HG03575 (cell line): ENCODE measurements around the gene PCBP3.
"Not testable (repeated sequence)": the region's sequence is repeated elsewhere in the genome, so short reads cannot be mapped to it uniquely, and the experiment has no call there.

Experiments
- ATAC-seq: cut with Tn5 transposase; IDR thresholded peaks from one replicate; pipeline ENCODE4 v1.9.1; 2021; ENCODE audit not compliant: unreplicated experiment, insufficient number of reproducible peaks, low FRiP score; ENCODE audit errors: extremely low read depth

Gene PCBP3

DNA sequence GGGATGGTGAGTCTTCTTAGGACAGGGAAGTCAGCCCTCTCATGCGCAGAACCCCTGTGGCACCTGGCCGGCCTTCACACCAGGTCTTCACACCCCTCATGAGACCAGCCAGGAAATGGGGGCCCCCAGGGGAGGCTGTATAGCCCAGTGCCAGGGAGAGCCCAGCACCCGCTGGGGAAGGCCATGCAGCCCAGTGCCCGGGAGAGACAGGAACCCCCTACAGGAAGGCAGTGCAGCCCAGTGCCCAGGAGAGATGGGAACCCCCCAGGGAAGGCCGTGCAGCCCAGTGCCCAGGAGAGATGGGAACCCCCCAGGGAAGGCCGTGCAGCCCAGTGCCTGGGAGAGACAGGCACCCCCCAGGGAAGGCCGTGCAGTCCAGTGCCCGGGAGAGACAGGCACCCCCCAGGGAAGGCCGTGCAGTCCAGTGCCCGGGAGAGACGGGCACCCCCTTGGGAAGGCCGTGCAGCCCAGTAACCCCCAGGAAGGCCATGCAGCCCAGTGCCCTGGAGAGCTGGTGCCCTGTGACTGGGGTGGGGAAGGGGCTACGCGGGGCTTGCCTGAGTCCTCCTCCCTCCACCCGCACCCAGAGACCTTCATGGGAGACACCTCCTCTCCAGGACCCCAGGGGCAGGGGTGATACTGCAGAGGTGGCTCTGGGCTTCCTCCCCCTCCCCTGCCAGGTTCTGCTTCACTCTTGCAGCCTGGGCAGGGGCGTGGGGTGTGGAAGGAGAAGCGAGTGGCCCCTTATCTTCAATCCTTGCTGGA lies 227.5 kb downstream of the PCBP3 start:
- ATAC-seq, result no peak

DNA sequence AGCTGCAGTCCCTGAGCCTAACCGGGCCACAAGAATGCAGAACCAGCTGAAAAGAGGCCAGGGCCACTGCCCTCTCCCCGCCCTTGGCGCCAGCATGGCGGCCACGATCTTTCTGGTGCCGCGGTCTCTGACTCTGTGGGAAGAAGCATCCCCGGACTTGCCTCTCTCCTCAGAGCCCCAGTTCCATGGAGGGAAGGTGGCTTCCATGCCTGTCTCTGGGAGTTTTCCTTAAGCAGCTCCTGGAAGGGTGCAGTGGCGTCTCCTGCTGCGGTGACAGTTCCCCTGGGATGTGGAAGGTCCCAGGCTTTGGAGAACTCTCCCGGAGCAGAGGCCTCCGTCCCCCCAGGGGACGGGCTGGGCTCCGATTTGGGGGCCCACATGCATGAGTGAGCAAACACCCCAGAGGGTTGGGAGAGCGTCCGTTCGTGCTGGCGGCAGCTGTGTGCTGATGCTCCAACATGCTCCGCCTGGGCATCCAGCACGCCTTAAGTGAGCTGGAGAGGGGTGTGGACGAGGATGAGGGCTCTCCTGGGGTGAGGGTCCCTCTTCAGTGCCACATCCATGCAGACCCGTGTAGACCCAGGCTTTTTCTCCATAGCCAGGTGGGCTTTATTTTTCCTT lies 228.2 kb downstream of the PCBP3 start:
- no peak for ATAC-seq

DNA sequence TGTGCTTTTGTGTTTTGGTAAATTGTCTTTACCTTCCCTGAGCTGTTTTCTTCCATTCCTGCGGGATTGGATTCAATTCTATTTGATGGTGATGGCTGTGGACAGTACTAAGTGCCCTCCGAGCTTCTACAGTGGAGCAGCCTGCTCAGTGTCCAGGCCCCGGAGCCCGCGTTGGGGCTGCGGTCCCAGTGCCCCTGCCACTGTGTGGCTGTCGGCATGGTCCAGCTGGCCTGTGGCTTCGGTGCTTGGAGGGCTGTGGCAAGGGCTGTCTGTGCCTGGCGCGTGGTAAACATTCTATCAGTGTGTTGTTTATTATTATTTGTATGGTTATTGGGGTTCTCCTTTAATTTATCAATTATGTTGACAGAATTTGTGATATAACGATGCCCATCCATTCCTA lies 228.9 kb downstream of the PCBP3 start:
- ATAC-seq, result no peak

DNA sequence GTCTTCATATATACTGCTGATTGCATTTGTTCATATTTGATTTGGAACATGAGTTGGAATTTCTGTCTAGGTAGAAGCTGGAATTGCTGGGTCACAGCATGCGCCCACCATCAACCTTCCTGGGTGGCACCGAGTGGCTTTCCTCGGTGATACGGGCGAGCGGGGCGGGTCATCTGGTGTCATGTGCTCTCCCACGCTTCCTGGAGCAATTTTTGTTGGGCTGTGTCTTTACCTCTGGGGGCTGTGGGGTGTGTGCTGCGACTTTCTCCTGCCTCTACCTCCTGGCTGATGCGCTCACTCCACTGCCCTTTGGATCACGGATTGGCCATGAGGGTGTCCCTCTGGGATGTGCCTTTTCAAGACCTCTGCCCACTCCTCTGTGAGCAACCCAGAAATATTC lies 229.4 kb downstream of the PCBP3 start:
- no peak for ATAC-seq

DNA sequence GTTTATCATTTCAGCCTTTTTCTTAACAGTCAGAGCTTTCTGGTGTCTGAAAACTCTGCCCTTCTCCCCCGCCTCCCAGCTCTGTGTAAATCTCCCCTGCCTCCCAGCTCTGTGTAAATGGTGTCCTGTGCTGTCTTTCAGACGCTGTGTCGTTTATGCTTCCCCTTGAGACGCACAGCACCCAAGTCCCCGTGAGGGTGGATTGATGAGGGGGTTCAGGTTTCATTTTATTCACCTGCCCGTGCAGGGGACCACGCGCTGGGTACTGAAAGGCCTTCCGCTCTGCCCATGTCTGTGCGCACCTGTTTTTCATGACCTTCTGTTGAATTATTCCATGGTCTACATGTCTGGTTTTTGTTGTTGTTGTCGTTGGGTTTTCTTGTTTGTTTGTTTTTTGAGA lies 229.9 kb downstream of the PCBP3 start:
- ATAC-seq, result no peak

DNA sequence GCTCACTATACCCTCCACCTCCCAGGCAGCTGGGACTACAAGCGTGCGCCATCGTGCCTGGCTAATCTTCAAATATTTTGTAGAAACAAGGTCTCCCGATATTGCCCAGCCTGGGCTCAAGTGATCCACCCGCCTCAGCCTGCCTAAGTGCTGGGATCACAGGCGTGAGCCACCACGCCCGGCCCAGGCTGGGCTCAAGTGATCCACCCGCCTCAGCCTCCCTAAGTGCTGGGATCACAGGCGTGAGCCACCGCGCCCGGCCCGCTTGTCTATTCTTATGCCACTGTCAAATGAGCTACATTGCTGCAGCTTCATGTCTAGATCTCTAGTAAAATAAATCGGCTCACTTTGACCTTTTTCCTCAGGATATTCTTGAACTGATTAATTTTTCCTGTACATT lies 230.3 kb downstream of the PCBP3 start:
- ATAC-seq, result no peak

DNA sequence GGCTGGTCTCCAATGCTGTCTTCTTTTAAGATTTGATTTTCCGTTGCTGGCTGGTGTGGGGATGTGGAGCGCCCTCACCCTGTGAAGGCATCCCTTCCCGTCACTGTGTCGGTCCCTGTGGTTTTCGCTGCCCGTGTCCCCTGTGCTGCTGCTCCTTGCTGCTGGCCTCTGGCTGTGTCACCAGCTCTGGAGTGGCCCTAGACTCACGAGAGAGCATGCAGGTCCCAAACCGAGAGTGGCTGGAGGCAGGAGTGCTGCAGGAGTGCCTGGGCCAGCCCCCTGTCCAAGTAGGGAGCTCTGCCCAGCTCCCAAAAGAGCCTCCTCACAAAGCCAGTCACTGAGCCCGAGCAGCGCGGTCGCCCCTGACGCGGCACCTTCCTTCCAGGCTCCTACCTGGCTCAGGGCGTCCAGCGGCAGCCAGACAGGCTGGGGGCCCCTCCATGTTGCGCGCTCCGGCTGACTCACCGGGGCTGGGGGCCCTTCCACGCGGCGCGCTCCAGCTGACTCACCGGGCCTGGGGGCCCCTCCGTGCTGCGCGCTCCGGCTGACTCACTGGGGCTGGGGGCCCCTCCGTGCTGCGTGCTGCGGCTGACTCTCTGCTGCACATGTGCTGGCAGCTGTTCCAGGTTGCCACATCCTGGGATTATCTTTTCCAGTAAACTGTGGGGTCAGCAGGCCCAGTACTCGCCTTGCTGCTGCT lies 231.3 kb downstream of the PCBP3 start:
- ATAC-seq, result no peak

DNA sequence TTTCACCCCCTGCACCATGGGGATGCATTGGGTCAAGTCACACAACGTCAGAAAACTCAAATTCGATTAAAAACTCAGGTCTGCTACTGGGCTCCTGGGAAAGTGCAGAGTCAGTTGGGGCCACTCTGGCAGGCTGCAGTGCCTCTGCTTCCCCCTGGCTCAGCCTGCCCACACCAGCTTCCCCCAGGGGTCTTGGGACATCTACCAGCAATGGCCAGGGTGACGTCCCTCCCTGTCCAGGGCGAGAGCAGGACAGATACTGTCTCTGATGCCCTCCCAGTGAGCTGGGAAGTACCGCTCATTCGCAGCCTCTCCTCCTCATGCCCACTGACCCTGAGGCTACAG lies 231.9 kb downstream of the PCBP3 start:
- ATAC-seq, result no peak

DNA sequence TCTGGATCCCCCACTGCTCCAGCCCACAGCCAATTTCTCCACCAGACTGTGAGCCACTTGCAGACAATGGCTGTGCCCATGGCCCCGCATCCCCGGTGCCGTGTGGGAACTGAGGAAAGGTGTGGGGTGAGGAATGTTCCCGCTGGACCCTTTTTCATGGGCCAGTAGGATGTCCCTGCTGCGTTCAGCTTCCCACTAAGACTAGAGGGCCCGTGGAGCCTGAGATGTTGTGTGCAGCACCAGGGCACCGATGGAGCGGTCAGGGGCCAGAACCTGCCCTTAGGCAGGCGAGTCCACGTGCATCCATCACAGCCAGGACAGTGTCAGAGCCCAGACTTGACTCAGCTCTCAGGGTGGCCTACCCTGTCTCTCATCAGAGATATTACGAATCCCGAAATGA lies 232.4 kb downstream of the PCBP3 start:
- no peak for ATAC-seq

DNA sequence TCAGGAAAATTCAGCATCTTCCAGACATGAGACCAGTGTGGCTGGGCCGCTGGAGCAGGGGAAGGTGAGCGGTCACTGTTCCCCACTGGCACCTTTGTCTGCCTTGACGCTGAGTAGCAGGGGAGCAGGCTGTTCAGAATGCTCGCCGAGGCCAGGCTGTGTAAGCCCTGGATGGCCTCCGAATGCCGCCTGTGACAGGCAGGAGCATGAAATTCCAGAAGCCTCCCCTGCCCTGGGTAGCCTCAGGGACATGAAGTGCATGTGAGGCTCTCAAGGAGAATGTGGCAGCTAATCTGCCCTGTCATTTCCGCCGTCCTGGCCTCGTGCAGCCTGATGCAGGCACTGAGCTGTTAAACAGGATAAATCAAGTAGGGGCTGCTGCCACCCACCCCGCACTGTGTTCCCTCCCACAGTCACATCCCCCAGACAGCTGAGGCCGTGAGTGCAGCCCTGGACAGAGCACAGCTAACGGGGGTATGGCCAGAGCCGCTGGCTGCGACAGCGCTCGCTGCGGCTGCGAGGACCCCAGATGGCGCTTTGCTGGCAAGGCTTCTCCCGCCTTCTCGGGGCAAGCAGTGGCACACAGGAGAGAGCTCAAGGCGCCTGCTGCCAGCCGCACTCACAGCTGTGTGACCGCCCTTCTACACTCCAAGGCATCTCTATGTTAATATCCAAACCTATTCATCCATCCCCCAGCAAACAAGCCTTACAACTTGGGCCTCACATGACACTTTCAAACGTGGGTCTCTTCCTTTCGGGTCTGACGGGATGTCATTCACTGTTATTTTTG lies 233.1 kb downstream of the PCBP3 start:
- ATAC-seq, result no peak

DNA sequence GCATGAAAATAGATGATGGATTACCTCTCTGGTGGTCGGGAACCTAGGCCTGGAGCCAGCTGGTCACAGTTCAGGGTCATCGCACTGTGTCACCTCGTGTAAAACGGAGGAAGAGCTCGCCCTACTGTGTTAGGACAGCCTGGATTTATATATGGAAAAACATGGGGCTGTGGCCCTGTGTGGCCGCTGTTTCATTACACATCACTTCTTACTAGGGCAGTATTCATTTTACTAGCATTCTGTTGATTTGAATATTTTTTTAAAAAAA lies 233.6 kb downstream of the PCBP3 start:
- ATAC-seq, result no peak

DNA sequence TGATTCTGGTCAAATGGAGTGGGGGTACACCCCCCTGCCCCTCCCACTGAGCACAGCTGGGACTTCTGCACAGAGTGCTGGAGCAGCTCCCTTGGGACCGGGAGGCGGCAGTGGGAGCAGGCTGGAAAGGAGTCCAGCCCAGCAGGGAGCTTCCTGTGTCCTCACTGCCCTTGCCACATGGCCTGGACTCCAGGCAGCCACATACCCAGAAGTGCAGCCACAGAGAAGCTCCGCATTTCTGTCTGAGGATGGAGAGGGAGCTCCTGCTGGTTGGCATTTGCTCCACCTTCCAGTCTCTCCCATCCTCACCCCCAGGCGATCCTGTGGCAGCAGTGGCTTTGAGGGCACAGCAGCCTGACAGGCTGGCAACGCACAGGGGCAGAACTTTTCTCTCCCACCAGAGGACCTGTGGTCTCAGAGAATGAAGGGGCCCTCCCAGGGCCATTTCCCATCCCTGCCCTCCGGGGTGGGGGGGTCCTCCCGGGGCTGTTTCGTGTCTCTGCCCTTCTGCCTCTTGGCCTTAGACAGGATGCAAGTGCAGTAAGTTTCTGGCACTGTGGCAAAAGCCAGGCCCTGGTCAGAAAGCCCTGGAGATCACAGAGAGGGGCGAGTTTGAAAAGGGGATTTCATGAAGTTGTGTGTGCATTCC lies 234.4 kb downstream of the PCBP3 start:
- ATAC-seq, result no peak

DNA sequence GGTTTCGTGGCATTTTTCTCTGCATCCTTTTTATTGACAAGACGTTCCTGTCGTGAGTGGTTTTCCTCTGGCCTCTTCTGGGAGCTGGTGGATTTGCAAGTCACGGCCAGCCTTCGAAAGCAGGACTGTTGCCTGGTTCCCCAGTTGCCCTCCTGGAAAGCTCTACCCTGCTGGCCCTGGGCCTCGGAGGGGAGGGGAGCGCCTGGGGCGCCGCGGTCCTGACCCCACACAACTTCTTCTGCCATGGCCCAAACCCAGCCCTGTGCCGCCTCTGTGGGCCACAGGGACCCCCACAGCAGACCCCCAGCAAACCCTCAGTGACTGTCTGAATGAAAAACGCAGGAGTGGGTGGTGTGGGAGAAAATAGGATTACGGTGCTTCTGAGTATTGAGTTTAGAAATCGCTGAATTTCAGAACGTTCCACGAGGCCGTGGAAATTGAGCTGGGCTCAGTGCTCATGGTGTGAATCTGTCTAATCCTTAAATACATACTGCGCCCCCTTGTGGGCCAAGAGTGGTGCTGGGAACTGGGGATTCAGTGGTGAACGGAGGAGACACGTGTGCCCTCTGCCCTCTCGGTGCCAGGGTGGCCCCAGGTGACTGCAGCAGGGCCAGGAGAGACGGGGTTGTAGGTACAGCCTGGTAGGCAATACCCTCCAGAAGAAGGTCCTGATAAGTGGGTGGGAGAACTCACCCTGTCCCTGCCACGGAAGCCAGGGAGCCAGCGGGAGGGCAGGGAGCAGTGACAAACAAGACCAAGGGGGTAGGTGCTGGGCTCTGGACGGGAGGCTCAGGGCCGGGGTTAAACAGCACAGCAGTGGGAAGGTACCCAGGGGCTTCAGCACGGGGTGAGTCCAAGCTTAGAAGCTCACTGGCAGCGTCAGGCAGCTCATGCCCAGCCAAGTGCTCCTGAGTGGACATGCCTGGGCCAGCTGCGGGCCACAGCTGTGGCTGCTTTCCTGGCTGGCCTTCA lies 236.9 kb downstream of the PCBP3 start:
- no peak for ATAC-seq

DNA sequence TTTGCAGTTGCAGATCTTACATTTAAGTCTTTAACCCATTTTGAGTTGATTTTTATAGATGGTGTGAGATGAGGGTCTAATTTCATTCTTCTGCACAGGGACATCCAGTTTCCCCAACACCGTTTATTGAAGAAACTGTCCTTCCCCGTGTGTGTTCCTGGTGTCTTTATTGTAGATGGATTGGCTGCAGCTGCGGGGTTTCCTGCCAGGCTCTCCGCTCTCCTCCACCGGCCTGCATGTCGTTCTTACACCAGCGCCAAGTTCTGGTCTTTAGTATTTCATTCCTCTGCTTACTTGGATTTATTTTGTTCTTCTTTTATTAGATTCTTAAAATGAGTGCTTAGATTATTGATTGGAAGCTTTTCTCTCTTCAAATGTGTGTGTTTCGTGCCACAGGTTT lies 239.1 kb downstream of the PCBP3 start:
- no peak for ATAC-seq

DNA sequence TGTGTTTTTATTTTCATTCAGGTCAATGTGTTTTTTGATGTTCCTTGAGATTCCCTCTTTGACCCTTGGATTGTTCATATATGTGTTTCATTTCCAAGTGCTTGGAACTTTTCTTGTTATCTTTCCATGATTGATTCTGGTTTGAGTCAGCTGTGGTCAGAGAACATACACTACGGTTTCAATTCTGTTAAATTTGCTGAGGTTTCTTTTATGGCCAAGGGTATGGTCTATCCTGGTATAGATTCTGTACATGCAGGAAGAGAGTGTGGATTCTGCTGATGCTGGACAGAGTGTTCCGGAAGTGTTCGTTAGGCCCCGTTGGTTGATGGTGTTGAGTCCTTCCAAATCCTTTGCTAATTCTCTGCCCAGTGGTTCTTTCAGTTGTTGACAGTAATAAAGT lies 239.6 kb downstream of the PCBP3 start:
- no peak for ATAC-seq

DNA sequence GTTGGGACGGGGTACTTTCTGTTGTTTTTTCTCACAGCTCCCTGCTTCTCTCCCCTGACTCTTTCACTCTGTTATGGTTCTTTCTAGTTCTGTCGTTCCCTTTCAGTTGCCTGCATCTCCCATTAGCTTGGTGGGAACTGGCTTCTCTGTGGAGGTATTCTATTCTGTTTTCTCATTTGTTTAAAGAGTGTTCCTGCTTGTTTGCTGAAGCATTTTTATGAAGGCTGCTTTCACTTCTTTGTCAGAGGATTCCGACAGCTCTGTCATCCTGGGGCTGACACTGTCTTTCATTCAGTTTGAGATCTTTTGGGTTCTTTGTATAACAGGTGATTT lies 242.0 kb downstream of the PCBP3 start:
- ATAC-seq, result no peak

DNA sequence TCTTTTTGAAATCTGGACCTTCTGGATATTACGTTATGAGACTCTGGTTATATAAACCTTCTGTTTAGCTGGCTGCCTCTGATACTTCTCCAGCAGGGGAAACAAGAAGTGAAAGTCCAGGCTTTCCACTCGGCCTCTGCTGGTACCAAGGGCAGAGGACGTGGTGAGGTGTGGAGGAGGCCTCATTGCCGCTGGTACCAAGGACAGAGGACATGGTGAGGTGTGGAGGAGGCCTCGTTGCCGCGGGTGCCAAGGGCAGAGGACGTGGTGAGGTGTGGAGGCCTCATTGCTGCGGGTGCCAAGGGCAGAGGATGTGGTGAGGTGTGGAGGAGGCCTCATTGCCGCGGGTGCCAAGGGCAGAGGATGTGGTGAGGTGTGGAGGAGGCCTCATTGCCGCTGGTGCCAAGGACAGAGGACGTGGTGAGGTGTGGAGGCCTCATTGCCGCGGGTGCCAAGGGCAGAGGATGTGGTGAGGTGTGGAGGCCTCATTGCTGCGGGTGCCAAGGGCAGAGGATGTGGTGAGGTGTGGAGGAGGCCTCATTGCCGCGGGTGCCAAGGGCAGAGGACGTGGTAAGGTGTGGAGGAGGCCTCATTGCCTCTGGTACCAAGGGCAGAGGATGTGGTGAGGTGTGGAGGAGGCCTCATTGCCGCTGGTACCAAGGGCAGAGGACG lies 242.5 kb downstream of the PCBP3 start:
- ATAC-seq, result not testable (repeated sequence)

DNA sequence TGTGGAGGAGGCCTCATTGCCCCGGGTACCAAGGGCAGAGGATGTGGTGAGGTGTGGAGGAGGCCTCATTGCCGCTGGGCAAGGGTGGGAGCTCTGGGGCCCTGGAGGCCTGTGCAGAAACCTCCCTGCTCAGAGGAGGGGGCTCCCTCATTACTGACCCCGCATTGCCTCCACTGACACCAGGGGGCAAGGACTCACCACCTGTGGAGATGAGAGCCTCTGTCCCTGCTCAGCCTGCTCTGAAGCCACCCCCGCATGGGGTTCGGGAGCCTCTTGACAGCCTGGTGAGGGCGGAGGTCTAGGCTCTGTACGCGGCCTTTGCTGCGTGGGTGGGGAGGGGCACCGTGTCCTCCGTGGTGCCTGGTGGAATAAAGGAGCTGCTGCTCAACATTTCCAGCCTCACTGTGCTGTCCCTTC lies 243.1 kb downstream of the PCBP3 start:
- ATAC-seq, result no peak
